GM11168 (cell line): Measurements from ENCODE around the gene ETV1.

Experiments used
- in situ Hi-C: fragments of 300-500 bp; cut with MboI; formaldehyde crosslinking; loops from one replicate; pipeline ENCODE4 v1.12.0; 2022; ENCODE audit warnings: low sequenced_read_pairs; ENCODE audit not compliant: unreplicated experiment

ETV1 gene

GRCh38 chr7:13988065-13988464, 1.4 kb downstream of the ETV1 start:
- in situ Hi-C loops: no loop called here

DNA sequence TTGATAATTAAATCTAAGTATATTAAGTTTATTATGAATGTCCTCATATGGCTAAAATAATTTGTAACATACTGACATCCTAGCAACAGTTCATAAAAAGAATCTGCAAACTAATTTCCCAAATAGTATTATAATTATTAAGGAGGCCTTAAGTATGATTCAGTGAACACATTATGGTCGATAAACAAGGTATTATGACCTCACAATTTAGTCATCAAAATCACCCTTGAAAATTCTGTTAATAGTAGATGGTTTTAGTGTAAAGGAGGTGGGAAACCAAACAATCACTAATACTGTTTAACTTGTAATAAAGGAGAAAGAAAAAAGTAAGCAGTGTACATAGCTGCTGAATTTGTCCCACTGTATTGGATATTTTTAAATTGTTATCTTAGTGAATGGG, 2.1 kb downstream of the ETV1 start:
- in situ Hi-C loops: no loop called here

DNA sequence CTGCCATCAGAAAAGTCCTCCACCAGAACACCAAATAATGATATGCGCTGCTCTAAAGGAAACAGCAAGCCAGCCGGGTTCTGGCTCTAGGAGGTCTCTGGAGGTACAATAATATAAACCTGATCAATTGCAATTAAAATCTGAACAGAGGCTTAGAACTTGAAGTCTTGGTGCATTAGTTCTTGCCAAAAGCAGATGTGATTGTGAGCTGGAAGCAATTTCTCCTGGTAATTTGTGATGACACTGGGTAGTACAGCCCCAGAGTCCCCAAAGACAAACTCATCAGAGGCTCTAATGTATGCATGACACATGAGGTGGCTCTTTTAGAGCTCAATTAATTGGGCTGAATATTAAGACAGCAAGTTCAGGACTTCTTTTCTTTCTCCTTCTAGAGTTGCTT, 3.3 kb downstream of the ETV1 start:
- in situ Hi-C loops: no loop called here

DNA sequence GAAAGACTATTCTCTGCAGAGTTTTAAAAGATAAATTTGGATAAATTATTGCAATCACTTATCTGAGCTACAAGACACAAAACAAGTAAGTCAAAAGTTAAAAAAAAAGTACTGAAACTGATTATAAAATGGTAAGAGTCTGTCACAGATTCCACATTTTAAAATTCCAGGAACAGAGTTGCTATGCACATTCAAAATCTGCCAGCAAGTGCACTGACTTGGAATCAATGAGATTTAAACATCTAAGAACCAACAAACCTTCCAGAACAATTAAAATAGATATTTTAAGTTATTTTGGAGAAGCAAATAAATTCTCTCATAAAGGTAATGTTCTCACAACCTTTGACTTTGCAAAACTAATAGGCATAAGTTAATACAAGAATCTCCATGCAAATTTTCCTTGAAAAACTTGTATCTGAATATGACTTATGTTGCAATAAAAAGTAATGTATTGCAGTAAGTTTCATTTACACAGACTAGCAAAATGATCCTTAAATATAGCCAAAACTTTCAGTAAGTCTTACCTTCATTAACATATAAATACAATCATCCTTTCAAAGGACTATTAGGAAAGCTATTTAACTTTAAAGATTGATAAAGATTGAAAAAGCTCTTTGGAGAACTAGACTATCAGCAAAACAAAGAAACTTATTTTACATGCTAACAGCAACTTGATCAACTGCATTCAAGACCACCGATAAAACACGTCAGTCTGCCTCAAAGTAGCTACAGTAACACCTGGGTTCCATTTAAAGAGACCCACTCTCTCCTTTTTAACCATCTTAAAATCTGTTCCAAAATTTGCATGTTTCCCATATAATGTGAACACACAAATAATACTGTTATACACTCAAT, 4.4 kb downstream of the ETV1 start:
- in situ Hi-C loops: no loop called here

- in situ Hi-C loops: no loop called here
Observed at GRCh38 chr7:13984061-13984460, 5.4 kb downstream of the ETV1 start.

- in situ Hi-C loops: no loop called here
Observed at GRCh38 chr7:13982940-13983677, 6.4 kb downstream of the ETV1 start.

- in situ Hi-C loops: no loop called here
Observed at GRCh38 chr7:13981070-13981469, 8.4 kb downstream of the ETV1 start.

DNA sequence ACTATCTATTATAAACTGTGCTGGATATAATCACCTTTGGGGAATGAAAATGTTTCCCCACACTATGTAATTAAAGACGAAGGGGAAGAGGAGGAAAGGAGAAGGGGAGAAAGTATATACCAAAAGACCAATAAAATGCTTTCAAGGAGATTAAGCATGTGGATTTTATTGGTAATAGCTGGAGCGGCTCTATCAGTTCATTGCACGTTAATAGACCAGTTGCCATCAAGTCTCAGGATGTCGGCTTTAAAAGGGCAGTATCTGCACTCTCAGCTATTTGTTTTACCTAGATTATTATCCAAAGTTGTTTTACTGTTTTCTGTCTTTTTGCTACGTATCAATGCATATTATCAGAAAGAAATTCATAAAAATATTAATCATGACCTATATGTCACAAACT, 9.0 kb downstream of the ETV1 start:
- in situ Hi-C loops: no loop called here

- in situ Hi-C loops: no loop called here
Observed at GRCh38 chr7:13979671-13980435, 9.6 kb downstream of the ETV1 start.

- in situ Hi-C loops: no loop called here
Observed at GRCh38 chr7:13976594-13976993, 12.9 kb downstream of the ETV1 start.

DNA sequence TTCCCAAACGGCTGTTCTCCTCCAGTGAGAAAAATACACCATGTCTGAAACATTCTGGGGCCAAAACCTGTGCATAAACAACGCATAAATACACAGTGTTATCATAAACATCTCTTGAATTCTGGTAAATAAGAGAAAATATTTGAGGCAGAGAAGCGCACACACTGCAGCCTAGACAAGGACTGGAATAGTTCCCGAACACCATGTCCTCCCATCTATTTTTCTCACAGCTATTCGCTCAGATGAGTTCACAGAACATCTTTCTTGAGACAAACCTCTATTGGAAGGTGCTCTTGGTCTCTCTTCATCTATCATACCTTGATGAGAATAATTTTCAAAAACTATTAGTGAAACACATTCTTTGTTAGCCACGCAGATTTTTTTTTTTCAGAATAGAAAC, 24.4 kb downstream of the ETV1 start:
- in situ Hi-C loops: no loop called here

GRCh38 chr7:13963925-13964324, 25.5 kb downstream of the ETV1 start:
- in situ Hi-C loops: no loop called here

DNA sequence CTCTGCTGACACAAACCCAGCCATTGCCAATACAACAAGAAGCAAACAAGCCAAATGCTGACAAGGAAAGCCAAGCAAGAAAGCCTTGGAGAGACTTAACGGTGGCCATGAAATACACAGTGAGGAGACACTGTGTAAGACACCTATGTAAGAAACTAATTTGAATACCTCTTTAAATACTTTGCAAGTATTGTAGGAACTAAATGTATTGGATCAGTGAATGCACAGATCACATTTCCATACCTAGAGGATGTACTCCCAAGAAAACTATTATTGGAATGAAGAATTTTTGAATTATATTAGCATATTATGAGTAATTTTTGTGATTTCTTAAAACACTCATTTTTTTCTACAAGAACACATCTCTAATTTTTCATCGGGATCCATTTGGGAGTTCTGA, 34.0 kb downstream of the ETV1 start:
- in situ Hi-C loops: no loop called here

- in situ Hi-C loops: no loop called here
Observed at GRCh38 chr7:13953368-13953767, 36.1 kb downstream of the ETV1 start.

- in situ Hi-C loops: no loop called here
Observed at GRCh38 chr7:13952921-13953320, 36.5 kb downstream of the ETV1 start.

DNA sequence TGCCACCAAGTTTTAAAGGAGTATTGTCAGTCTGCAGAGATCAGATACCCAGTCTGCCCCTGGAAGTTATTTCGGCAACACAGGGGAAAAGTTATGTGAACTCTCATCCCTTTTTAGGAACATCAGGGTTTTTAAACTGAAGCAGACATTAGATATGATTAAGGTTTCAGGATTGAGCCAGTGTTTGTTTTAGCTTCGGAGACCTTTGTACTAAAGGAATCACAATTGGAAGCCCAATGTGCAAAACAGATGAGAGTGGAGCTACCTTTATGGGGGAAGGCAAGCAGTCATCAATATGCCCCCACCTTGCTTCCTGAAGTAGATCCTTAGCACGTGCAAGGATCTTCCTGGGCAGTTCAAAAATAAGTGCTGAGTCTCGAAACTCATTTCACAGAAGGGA, 39.5 kb downstream of the ETV1 start:
- in situ Hi-C loops: no loop called here

- in situ Hi-C loops: no loop called here
Observed at GRCh38 chr7:13949445-13949844, 40.0 kb downstream of the ETV1 start.

- in situ Hi-C loops: no loop called here
Observed at GRCh38 chr7:13948019-13948801, 41.3 kb downstream of the ETV1 start.

DNA sequence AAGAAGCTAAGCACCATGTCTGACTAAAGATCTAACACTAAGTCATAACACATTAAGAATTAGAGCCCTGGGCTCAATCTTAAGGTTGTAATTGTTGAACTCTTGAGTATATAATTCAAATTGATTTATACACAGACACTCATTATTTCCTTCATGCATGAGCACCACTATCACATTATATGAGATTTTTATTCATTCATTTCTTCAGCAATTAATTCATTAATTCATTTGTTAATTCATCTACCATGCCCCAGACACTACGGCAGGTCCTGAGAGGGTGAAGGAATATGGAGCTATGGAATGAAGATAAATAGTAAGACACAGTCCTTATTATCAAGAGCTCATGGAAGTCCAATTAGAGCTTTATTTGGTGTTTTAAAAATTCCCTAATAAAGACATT, 41.9 kb downstream of the ETV1 start:
- in situ Hi-C loops: no loop called here

GRCh38 chr7:13946181-13946580, 43.3 kb downstream of the ETV1 start:
- in situ Hi-C loops: no loop called here
